Measurements from ENCODE around the gene HFM1. TPM values are rescaled to one million over a fixed set of nuclear protein-coding genes. Genes with fewer than 3 reads are reported as not detected.

Gene HFM1
- total and polyA plus RNA-seq, 9 of the 15 experiments (the other 6 are each of a cell fraction or from before 2014, with no cell fraction given) = 1.5 to 6.4 (median 3.7) TPM

DNA sequence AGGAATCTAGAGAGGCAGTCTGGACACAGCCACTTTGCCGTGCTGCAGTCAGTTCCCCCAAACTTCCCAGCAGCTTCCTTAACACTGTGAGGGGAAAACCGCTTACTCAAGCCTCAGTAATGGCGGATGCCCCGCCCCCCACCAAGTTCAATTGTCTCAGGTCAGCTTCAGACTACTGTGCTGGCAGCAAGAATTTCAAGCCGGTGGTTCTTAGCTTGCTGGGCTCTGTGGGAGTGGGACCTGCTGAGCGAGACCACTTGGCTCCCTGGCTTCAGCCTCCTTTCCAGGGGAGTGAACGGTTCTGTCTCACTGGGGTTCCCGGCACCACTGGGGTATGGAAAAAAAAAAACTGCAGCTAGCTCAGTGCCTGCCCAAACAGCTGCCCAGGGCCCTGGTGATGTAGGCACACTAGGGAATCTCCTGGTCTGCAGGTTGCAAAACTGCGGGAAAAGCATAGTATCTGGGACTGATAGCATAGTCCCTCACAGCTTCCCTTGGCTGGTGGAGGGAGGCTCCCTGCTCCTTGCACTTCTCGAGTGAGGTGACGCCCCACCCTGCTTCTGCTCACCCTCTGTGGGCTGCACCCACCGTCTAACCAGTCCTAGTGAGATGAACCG is 23.7 kb upstream of the HFM1 start:
- peak in 1 of 4 experiments; percentile 37 for DNase-seq (ENCODE audit: extremely low read depth in 1 of 4, low spot score in 3 of 4)

DNA sequence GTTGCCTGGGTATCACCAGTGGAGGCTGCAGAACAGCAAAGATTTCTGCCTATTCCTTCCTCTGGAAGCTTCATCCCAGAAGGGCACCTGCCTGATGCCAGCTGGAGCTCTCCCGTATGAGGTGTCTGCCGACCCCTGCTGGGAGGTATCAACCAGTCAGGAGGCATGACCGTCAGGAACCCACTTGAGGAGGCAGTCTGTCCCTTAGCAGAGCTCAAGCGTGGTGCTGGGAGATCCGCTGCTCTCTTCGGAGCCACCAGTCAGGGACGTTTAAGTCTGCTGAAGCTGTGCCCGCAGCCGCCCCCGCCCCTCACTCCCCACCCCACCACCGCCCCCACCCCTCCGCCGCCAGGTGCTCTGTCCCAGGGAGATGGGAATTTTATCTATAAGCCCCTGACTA is 23.1 kb upstream of the HFM1 start:
- FAIRE-seq = no peak
- Histone ChIP-seq H3K4me1 (replicated peaks in 1 of 2; ENCODE audit: control insufficient read depth in 2 of 2, insufficient read depth in 2 of 2, low read length in 2 of 2) (no peaks in the 10 kb centered on the region; a peak in 1 of 5 replicates), H4K20me1 (replicated peaks; ENCODE audit: control insufficient read depth, insufficient read depth, low read length) (no peaks in the 10 kb centered on the region), H3K4me2 (ENCODE audit: insufficient read depth, low read length) (peak overlapping the region; percentile 45), H3K9me3 (replicated peaks; ENCODE audit: control insufficient read depth, insufficient read depth, low read depth, low read length) (no peaks in the 10 kb centered on the region), H3K9me1 (ENCODE audit: control insufficient read depth, insufficient read depth, low read length) (no peaks in the 10 kb centered on the region), H3K27ac (ENCODE audit: extremely low read depth, low read depth, low read length) (no peak overlapping the region), H3K36me3 (ENCODE audit: control insufficient read depth, insufficient read depth, low read length) (no peaks in the 10 kb centered on the region), H3K9ac (ENCODE audit: insufficient read depth in 1 of 2, low read depth in 2 of 2, low read length in 2 of 2) (no peak overlapping the region; a peak in 1 of 4 replicates), H2AFZ (ENCODE audit: low read depth, low read length) (no peak overlapping the region), H3K79me2 (ENCODE audit: control insufficient read depth, insufficient read depth, low read length) (no peaks in the 10 kb centered on the region), H3K4me3 (0 out of 2 replicates have a peak overlapping the region, but pooled peaks have one; percentile 6), H3K27me3 (ENCODE audit: control insufficient read depth in 2 of 2, insufficient read depth in 2 of 2, low read length in 2 of 2) (peaks cover 0 to 5% of the 10 kb centered on the region in 2 experiments; a peak in 1 of 5 replicates)
- intact Hi-C loops (cut with micrococcal nuclease) (no loop called here), in situ Hi-C loops (cut with MboI) (no loop called here)
- POLR2A ChIA-PET = no interaction called here
- no peak for DNase-seq (ENCODE audit: extremely low read depth in 1 of 4, low spot score in 3 of 4)
- BruUV-seq (replicated peaks) = no TSS peak
- 0 out of 3 replicates have a peak, but pooled peaks have one; percentile 31 for ATAC-seq
- WGBS (ENCODE audit: insufficient coverage, low coverage, missing lambda C conversion rate) = 0% methylated on average over 2 of the region's 13 CpGs
- CTCF ChIA-PET (ENCODE audit: low intra/inter-chr PET ratio) = no interaction called here
- TF ChIP-seq ELF1 (tag; IDR thresholded peaks at IDR 0.05) (no peak), ZNF76 (CRISPR knock-in tag; IDR thresholded peaks at IDR 0.05; ENCODE audit: borderline replicate concordance) (no peak), NFE2 (IDR thresholded peaks at IDR 0.05; ENCODE audit: low read depth) (no peak), HES1 (IDR thresholded peaks at IDR 0.05; ENCODE audit: low read depth) (no peak), SRSF1 (IDR thresholded peaks at IDR 0.05; ENCODE audit: low read depth, low read length) (no peak), ZNF696 (CRISPR knock-in tag; conservative IDR thresholded peaks at IDR 0.05) (no peak), BHLHE40 (IDR thresholded peaks at IDR 0.05; ENCODE audit: low read length) (no peak), TCF3 (CRISPR knock-in tag; IDR thresholded peaks at IDR 0.05) (no peak)
- TF ChIP-seq, protein P1, sequence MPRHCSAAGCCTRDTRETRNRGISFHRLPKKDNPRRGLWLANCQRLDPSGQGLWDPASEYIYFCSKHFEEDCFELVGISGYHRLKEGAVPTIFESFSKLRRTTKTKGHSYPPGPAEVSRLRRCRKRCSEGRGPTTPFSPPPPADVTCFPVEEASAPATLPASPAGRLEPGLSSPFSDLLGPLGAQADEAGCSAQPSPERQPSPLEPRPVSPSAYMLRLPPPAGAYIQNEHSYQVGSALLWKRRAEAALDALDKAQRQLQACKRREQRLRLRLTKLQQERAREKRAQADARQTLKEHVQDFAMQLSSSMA (CRISPR knock-in tag; IDR thresholded peaks at IDR 0.05) = no peak
- TF ChIP-seq, protein P2, sequence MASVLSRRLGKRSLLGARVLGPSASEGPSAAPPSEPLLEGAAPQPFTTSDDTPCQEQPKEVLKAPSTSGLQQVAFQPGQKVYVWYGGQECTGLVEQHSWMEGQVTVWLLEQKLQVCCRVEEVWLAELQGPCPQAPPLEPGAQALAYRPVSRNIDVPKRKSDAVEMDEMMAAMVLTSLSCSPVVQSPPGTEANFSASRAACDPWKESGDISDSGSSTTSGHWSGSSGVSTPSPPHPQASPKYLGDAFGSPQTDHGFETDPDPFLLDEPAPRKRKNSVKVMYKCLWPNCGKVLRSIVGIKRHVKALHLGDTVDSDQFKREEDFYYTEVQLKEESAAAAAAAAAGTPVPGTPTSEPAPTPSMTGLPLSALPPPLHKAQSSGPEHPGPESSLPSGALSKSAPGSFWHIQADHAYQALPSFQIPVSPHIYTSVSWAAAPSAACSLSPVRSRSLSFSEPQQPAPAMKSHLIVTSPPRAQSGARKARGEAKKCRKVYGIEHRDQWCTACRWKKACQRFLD (CRISPR knock-in tag; IDR thresholded peaks at IDR 0.05) = no peak

More for the DNA sequence above, 23.7 kb upstream of the HFM1 start:
- H3K9ac ChIP-seq (ENCODE audit: insufficient read depth in 1 of 2, low read depth in 2 of 2, low read length in 2 of 2) = peak overlapping the region in 1 of 2 experiments; percentile 52; a peak in 1 of 4 replicates
- BruUV-seq (replicated peaks) = no TSS peak
- H3K4me1 ChIP-seq (replicated peaks in 1 of 2; ENCODE audit: control insufficient read depth in 2 of 2, insufficient read depth in 2 of 2, low read length in 2 of 2) = no peaks in the 10 kb centered on the region; a peak in 1 of 5 replicates
- no peaks in the 10 kb centered on the region for H3K36me3 ChIP-seq (ENCODE audit: control insufficient read depth, insufficient read depth, low read length)
- TF ChIP-seq YY1 (IDR thresholded peaks at IDR 0.05; ENCODE audit: borderline replicate concordance in 1 of 3, control insufficient read depth in 1 of 3, extremely low read depth in 1 of 3, insufficient read depth in 3 of 3, insufficient read length in 1 of 3, insufficient replicate concordance in 2 of 3, low read depth in 1 of 3, low read length in 2 of 3) = peak in 2 of 3 experiments; percentile 14 to 73
- TF ChIP-seq, protein P3, sequence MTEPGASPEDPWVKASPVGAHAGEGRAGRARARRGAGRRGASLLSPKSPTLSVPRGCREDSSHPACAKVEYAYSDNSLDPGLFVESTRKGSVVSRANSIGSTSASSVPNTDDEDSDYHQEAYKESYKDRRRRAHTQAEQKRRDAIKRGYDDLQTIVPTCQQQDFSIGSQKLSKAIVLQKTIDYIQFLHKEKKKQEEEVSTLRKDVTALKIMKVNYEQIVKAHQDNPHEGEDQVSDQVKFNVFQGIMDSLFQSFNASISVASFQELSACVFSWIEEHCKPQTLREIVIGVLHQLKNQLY (CRISPR knock-in tag; conservative IDR thresholded peaks at IDR 0.05) = no peak
- no peaks in the 10 kb centered on the region for H3K9me1 ChIP-seq (ENCODE audit: control insufficient read depth, insufficient read depth, low read length)
- FAIRE-seq = peak; percentile 59
- H3K9me3 ChIP-seq (replicated peaks; ENCODE audit: control insufficient read depth, insufficient read depth, low read depth, low read length) = no peaks in the 10 kb centered on the region
- peak overlapping the region; percentile 45 for H3K4me2 ChIP-seq (ENCODE audit: insufficient read depth, low read length)
- ChIA-PET CTCF (ENCODE audit: low intra/inter-chr PET ratio) (no interaction called here), POLR2A (no interaction called here)
- peak overlapping the region; percentile 74 for H2AFZ ChIP-seq (ENCODE audit: low read depth, low read length)
- in situ Hi-C loops (cut with MboI) (no loop called here), intact Hi-C loops (cut with micrococcal nuclease) (no loop called here)
- peaks cover 0 to 5% of the 10 kb centered on the region in 2 experiments; a peak in 1 of 5 replicates for H3K27me3 ChIP-seq (ENCODE audit: control insufficient read depth in 2 of 2, insufficient read depth in 2 of 2, low read length in 2 of 2)
- peak; percentile 70 for ATAC-seq
- H3K27ac ChIP-seq (ENCODE audit: extremely low read depth, low read depth, low read length) = no peak overlapping the region
- WGBS (ENCODE audit: insufficient coverage, low coverage, missing lambda C conversion rate) = 5% methylated on average over 10 of the region's 13 CpGs
- H4K20me1 ChIP-seq (replicated peaks; ENCODE audit: control insufficient read depth, insufficient read depth, low read length) = no peaks in the 10 kb centered on the region
- no peaks in the 10 kb centered on the region for H3K79me2 ChIP-seq (ENCODE audit: control insufficient read depth, insufficient read depth, low read length)
- H3K4me3 ChIP-seq = 0 out of 2 replicates have a peak overlapping the region, but pooled peaks have one; percentile 6

Measured in K562 (cell line).